Amygdala (tissue), 56 donors: ENCODE results near the gene MYO15B.
"Not testable (repeated sequence)": the region's sequence is repeated elsewhere in the genome, so short reads cannot be mapped to it uniquely, and the experiment has no call there.

Experiments used
- DNase-seq, 56 donors: peaks; one replicate each; lab custom pipeline; 2025; lab: John Stamatoyannopoulos, UW

Gene MYO15B

DNA sequence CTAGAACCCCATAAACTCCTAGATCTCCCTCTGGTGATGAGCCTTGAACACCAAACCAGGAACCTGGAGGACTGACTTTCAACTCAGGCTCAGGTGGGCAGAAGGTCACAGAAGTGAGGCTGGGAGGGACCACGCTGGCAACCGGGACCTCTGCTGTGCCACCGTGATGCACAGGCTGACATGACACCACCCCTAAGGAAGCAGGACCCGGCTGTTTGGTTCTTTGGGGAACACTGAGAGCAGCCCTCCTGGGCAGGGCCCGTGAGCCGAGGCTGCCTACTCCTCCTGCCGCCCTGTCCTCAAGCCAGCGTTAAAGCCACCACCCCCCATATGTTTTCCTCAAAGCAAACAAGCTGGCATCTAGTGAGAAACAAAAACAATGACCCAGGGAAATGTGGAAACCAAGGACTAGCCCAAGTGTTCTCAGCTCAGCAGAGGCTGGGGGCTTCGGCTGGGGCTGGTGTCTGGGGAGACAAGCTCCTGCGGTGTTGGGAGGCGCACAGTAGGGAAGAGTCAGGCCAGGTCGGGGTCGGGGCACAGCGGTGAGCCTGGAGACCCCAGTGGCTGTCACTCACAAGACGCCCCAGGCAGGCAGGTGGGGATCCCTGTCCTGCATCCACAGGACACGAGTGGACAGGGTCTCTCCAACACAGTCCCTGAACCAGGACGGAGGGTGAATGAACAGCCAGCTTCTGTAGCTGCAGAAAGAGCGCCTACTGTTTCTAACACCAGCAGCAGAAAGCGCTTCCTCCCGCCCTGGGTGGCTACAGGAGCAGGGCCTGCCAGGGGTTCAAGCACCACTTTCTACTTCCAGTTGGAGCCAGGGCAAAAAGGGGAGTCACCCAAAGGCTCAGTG, 47.4 kb downstream of the MYO15B start:
- peak in 9 of 56 donors; percentile 15 to 52 (median 38) for DNase-seq

DNA sequence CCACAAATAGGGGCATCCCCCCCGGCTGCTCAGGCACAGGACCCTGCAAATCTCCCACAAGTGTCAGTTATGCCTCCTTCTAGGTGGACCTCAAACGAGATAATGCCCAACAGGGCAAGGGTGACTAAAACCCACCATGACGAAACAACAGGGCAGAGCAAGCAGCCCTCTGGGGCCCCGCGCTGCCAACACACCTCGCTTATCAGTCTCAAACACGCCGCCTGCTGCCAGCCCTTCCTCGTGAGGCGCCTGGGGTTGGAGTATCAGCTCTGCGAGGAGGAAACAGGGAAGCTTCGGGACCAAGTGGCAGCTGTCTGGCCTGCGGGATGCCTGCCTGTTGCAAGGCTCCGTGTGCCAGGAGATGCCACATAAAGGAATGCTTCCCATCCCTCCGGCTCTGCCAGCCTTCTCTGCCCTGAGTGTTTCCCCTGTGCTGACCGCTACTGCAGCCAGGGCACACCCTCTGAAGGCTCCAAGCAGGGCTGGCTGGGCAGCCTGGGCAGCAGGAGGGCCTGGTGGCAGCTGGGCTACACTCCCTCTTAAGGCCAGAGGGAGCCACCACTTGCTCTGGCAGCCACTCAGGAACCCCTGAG, 48.1 kb downstream of the MYO15B start:
- peak in 24 of 56 donors; percentile 15 to 66 (median 42) for DNase-seq

GRCh38 chr17:75636381-75637142, 49.0 kb downstream of the MYO15B start:
- no peak for DNase-seq

DNA sequence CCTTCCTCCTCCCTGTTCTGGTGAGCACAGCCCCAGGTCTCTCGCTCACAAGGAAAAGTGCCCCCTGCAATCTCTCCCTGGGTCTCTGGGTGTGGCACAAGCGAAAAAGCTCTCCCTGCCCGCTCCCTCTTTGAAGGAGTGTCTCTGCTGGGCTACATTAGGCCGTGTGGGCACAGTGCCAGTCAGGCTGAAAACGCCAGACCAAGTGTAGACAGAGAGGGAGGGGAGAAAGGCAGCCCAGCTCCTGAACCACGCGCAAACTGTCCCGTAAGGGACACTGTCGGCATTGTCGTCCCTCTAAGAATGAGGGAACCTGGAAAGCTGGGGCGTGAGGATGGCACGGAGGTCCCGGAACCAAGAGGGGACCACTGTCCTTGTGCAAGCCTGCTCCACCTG, 49.5 kb downstream of the MYO15B start:
- peak in 22 of 56 donors; percentile 4 to 66 (median 36) for DNase-seq

GRCh38 chr17:75637551-75637950, 50.0 kb downstream of the MYO15B start:
- no peak for DNase-seq

- not testable (repeated sequence) for DNase-seq
Measured at GRCh38 chr17:75638039-75638438, 50.4 kb downstream of the MYO15B start.

- no peak for DNase-seq
Measured at GRCh38 chr17:75638893-75639292, 51.3 kb downstream of the MYO15B start.

GRCh38 chr17:75639327-75639726, 51.7 kb downstream of the MYO15B start:
- DNase-seq, result no peak

DNA sequence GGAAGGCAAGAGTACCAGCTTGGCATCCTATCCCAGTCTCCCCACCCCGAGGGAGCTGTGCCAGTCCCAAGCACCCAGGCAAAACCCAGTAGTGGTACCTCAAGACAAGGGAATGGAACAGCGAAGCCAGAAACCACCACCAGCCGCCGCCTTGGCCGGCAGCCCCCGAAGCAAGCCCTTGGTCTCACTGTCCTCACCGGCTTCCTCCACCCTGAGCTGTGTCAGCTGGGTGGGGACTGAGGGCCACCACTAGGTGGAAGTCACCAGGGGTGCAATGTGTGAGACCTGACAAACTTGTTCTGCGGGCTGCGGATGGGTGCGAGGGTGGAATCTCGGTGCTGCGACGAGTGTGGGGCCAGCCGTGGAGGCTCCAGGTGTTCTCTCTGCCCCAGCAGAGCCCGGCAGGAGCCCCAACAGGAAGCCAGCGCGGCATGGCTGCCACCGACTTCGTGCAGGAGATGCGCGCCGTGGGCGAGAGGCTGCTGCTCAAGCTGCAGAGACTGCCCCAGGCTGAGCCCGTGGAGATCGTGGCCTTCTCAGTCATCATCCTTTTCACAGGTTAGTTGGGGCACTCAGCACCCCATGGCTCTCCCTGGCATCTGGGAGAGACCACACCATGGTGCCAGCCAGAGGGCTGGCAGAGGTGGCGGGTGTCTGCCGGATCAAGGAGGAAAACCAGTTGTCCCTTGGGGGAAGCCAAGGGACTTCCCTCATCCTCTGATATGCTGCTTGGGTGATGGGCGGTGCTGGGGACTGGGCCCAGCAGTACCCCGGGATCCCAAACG, 52.4 kb downstream of the MYO15B start:
- no peak for DNase-seq

GRCh38 chr17:75640556-75641119, 53.0 kb downstream of the MYO15B start:
- DNase-seq, result no peak

GRCh38 chr17:75641343-75641742, 53.7 kb downstream of the MYO15B start:
- peak in 17 of 56 donors; percentile 8 to 68 (median 40) for DNase-seq

DNA sequence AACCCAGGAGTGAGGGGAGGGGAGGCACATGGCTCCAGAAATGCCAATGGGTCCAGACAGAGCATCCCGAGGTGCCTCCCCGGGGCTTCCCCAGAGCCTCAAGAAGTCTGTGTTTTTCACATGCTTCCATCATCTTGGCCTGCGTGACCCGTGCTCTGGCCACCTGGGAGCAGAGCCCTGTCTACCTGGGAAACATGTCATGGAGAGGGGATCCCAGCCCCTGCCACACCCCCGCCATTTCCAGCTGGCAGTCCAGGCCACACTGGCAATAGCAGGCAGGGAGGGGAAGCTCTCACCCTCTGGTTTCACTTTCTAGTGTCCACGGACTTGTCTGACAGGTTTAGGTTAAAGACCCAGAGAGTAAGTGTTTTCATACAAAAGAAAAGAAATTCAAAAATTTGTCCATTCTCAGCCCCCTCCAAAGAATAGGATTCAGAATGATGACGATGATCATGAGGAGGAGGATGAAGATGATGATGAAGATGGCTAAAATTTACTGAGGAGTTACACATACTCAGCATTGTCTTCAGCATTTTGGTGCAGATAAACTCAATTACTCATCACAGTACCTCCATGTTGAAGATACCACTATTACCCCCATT, 54.7 kb downstream of the MYO15B start:
- DNase-seq, result no peak

DNA sequence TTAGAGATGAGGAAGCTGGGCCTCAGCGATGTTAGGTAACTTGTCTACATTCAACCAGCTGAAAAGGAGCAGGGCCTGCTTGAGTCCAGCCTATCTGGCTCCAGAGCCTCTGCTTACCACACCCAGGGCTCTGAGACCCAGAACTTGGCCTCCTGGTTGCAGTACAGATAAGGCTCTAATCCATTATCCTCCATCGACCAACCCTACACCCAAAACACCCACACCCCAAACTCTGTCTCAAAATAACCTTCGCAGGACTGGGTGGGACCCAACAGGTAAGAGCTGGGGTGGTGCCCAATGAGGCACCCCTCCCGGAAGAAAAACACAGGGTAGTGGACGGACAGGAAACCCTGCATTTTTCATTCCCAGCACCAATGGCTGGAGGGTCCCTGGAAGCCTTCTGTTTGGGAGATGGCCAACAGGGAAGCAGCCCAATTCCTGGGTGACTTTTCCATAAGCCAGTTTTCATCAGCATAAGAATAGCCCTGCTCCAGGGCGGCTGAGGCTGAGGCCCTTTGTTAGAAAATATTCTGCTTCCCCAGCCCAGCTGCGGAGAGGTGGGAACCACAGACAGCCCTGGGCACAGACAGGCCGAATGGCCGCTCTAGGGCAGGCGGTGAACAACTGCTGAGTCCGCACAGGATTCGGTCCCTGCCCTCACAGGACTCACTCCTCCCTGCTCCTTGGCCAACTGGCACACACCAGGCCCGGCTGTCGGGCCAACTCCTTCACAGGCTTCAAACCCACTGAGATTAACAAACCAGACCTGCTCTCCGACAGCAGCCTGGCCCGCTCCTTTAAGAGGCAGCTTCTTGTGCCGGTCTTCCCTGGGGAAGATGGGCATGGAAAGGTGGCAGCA, 55.4 kb downstream of the MYO15B start:
- DNase-seq, result peak in 11 of 56 donors; percentile 9 to 55 (median 29)

- DNase-seq, result no peak
Measured at GRCh38 chr17:75643643-75644017, 56.0 kb downstream of the MYO15B start.

DNA sequence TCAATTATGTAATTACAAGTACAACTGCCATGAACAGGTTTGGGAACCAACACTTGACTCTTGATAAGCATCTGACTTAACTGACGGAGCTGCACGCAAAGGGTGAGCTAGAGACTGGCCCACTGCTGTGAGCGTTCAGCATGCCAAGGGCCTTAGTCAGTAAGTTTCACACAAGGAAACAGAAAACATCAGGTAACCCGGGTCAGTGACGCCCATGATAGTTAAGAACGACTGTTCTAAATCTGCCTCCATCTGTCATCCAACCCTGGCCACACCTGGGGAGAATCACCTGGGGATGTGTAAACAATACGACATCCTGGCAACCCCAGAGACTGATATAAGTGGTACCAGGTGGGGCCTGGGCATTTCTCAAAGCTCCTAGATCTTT, 57.9 kb downstream of the MYO15B start:
- DNase-seq, result no peak

GRCh38 chr17:75645889-75646637, 58.5 kb downstream of the MYO15B start:
- peak in 53 of 56 donors; percentile 28 to 92 (median 74) for DNase-seq

DNA sequence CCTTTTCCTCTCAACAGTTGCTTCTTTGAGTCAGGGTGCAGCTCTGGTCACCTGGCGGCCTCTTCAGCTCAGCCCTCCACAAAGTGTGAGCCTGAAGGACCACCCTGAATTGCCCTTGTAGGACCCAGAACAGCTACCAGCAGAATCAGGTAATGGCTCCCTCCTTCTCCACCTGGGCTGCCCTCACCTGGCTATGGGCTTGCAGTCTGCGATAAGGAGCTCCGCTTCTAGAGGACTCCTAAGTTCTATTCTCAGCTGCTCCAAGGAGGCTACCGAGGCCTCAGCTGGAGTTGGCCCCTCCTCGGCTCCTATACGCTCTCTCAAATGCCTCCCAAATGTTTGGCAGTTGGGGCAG, 59.0 kb downstream of the MYO15B start:
- DNase-seq, result no peak

DNA sequence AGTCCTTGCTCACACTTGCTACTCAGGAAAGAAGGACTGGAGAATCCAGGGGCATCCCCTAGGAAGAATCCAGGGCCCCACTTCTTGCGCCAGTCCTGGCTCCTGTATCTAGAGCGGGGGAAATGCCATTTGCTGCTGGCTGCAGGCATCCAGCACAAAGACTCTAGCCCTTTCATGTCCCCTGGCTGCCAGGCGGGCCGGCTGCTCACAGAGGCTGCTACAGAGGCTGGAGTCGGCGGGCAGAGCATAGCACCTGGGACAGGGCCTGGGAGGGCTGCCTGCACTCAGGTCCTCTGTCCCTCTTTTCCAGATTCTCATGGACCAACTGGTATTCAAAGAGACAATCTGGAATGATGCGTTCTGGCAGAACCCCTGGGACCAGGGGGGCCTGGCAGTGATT, 59.5 kb downstream of the MYO15B start:
- peak in 14 of 56 donors; percentile 30 to 59 (median 40) for DNase-seq
